Activated CD8-positive, alpha-beta T cell treated with anti-CD3 and anti-CD28 coated beads for 36 hours (primary cell): ENCODE results near the gene PARD6G. TPM values are rescaled to one million over a fixed set of nuclear protein-coding genes. Genes with fewer than 3 reads are reported as not detected.

Source experiments
- ATAC-seq: fragments of 200-7000 bp; cut with Tn5 transposase; one replicate; pipeline ENCODE4 v1.10.0; 2021; ENCODE audit warnings: mild to moderate bottlenecking, moderate library complexity
- CTCF ChIA-PET: fragments of 350-600 bp; sonication (Branson Sonifier 250); formaldehyde crosslinking; loops from one replicate; lab custom pipeline; 2021; ENCODE audit warnings: antibody characterized with exemption; lab: Charles Lee
- POLR2A ChIA-PET: fragments of 350-600 bp; sonication (Branson Sonifier 250); formaldehyde crosslinking; loops from one replicate; lab custom pipeline; 2021; ENCODE audit warnings: antibody characterized with exemption; lab: Charles Lee
- DNase-seq: peaks from one replicate; pipeline ENCODE4 v3.0.0-alpha.2; 2020
- H3K27ac Mint-ChIP-seq: one replicate; pipeline ENCODE4 v1.8.0; 2021; ENCODE audit warnings: mild to moderate bottlenecking, mixed read lengths
- H3K27me3 Mint-ChIP-seq: one replicate; pipeline ENCODE4 v1.8.0; 2021; ENCODE audit warnings: mixed read lengths
- H3K36me3 Mint-ChIP-seq: one replicate; pipeline ENCODE4 v1.8.0; 2021; ENCODE audit warnings: low read depth, mixed read lengths
- H3K4me1 Mint-ChIP-seq: one replicate; pipeline ENCODE4 v1.8.0; 2021; ENCODE audit warnings: low read depth, mixed read lengths
- H3K4me3 Mint-ChIP-seq: one replicate; pipeline ENCODE4 v1.8.0; 2021; ENCODE audit warnings: mild to moderate bottlenecking, moderate library complexity, mixed read lengths
- H3K9me3 Mint-ChIP-seq: one replicate; pipeline ENCODE4 v1.8.0; 2021; ENCODE audit warnings: mixed read lengths
- CTCF ChIP-seq: fragments of 200-600 bp; IDR thresholded peaks from one replicate; pipeline ENCODE4 v1.8.0; 2022; ENCODE audit warnings: antibody characterized with exemption, mild to moderate bottlenecking
- intact Hi-C: fragments of 100-400 bp; cut with micrococcal nuclease; formaldehyde crosslinking; loops from one replicate; pipeline ENCODE4 v1.10.0; 2022
- total RNA-seq, 2 experiments: library from RNA; stranded (reverse); gene quantifications; one replicate each; pipeline ENCODE4 v1.2.3, GENCODE V29; 2021

Gene PARD6G
- total RNA-seq, 2 experiments from 2014 or later: 0.16 to 0.23 TPM

GRCh38 chr18:80175451-80176204, 71.7 kb downstream of the PARD6G start:
- ChIA-PET POLR2A (no interaction called here), CTCF (interaction anchor here (1.7 to 4.4 kb wide), 2 partner anchors 17 to 27 kb away, joined by 7 to 22 read pairs; no protein-coding TSS in a partner anchor)
- no peaks in the 10 kb centered on the region for H3K36me3 Mint-ChIP-seq
- H3K9me3 Mint-ChIP-seq: no peaks in the 10 kb centered on the region
- peak; percentile 89 for ATAC-seq
- H3K4me3 Mint-ChIP-seq: peak overlapping the region; percentile 9
- H3K27me3 Mint-ChIP-seq: peaks cover 12% of the 10 kb centered on the region
- H3K27ac Mint-ChIP-seq: peak overlapping the region; percentile 48
- peak; percentile 78 for DNase-seq
- H3K4me1 Mint-ChIP-seq: peaks cover 18% of the 10 kb centered on the region
- no peak for TF ChIP-seq CTCF
- intact Hi-C loops: no loop called here

- intact Hi-C loops: no loop called here
- H3K27ac Mint-ChIP-seq: no peak overlapping the region
- no peaks in the 10 kb centered on the region for H3K9me3 Mint-ChIP-seq
- H3K4me1 Mint-ChIP-seq: peaks cover 18% of the 10 kb centered on the region
- ChIA-PET POLR2A (interaction anchor here (0.7 kb wide), 1 partner anchor 58 kb away, joined by 3 read pairs; no protein-coding TSS in a partner anchor), CTCF (interaction anchor here (1.0 to 4.4 kb wide), 2 partner anchors 14 to 83 kb away, joined by 4 to 22 read pairs; no protein-coding TSS in a partner anchor)
- DNase-seq (no peak), ATAC-seq (no peak)
- no peak overlapping the region for H3K4me3 Mint-ChIP-seq
- peaks cover 23% of the 10 kb centered on the region for H3K27me3 Mint-ChIP-seq
- no peaks in the 10 kb centered on the region for H3K36me3 Mint-ChIP-seq
- no peak for TF ChIP-seq CTCF
Observed at GRCh38 chr18:80173060-80173459, 74.3 kb downstream of the PARD6G start.

- peaks cover 23% of the 10 kb centered on the region for H3K27me3 Mint-ChIP-seq
- H3K27ac Mint-ChIP-seq: no peak overlapping the region
- H3K4me3 Mint-ChIP-seq: no peak overlapping the region
- ChIA-PET CTCF (no interaction called here), POLR2A (no interaction called here)
- intact Hi-C loops: no loop called here
- no peaks in the 10 kb centered on the region for H3K9me3 Mint-ChIP-seq
- no peak for ATAC-seq
- H3K4me1 Mint-ChIP-seq: peaks cover 22% of the 10 kb centered on the region
- TF ChIP-seq CTCF: no peak
- DNase-seq: peak; percentile 34
- H3K36me3 Mint-ChIP-seq: no peaks in the 10 kb centered on the region
Observed at GRCh38 chr18:80172056-80172455, 75.3 kb downstream of the PARD6G start.

GRCh38 chr18:80171054-80171872, 76.1 kb downstream of the PARD6G start:
- ChIA-PET POLR2A (no interaction called here), CTCF (interaction anchor here (0.7 to 6.4 kb wide), 21 partner anchors 8 to 88 kb away, joined by 3 to 61 read pairs (median 4); no protein-coding TSS in a partner anchor)
- Mint-ChIP-seq H3K36me3 (no peaks in the 10 kb centered on the region), H3K9me3 (no peaks in the 10 kb centered on the region), H3K27ac (no peak overlapping the region), H3K27me3 (peaks cover 20% of the 10 kb centered on the region), H3K4me1 (peaks cover 22% of the 10 kb centered on the region), H3K4me3 (no peak overlapping the region)
- no peak for ATAC-seq
- peak; percentile 98 for TF ChIP-seq CTCF
- intact Hi-C loops: no loop called here
- DNase-seq: peak; percentile 73
